Fibroblast of lung (primary cell): ENCODE measurements around the gene FGF1.

Experiments used
- CTCF ChIP-seq, 2 donors: IDR thresholded peaks in 1 of 2; conservative IDR thresholded peaks in 1 of 2; 1 replicate in 1 of 2; 2 replicates in 1 of 2; pipeline ENCODE4 v1.5.1; 2011 to 2012; ENCODE audit warnings: low read length in 2 of 2, control low read depth in 1 of 2, inconsistent platforms in 1 of 2, low read depth in 1 of 2, mild to moderate bottlenecking in 1 of 2
- EZH2 ChIP-seq: IDR thresholded peaks from 2 replicates; pipeline ENCODE4 v1.5.1; 2012; ENCODE audit warnings: low read length, control low read depth, mild to moderate bottlenecking; ENCODE audit errors: missing control alignments

DNA sequence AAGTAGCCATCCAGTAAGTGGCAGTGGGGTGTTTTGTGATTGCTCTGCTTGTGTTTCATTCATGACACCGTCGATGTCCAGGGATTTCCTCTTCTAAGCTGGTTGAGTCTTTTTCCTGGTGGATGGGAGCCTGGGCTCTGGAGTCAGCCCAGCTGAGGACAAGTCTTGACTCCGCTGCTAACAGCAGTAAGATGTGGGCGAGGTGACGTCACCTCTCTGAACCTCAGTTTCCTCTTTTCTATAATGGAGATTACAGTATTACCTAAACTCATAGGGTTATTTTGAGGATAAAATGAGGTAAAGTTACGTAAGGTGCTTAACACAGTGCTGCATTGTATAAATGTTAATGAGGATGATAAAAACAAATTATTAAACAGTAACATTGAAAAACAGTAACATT lies 21.3 kb downstream of the FGF1 start:
- TF ChIP-seq CTCF (conservative IDR thresholded peaks at IDR 0.05 in 1 of 2, IDR thresholded peaks at IDR 0.05 in 1 of 2; ENCODE audit: low read depth in 1 of 2, low read length in 2 of 2): no peak
- TF ChIP-seq EZH2: no peak
